HepG2 (cell line): ENCODE measurements around the gene PEX10. TPM values are rescaled to one million over a fixed set of nuclear protein-coding genes. Genes with fewer than 3 reads are reported as not detected.

ENCODE experiments used
- FOXM1 ChIP-seq: sonication (generic); formaldehyde crosslinking; IDR thresholded peaks from 2 replicates; pipeline ENCODE4 v1.5.0; 2020; ENCODE audit warnings: missing genetic modification reagents
- NFYB ChIP-seq: sonication (generic); formaldehyde crosslinking; IDR thresholded peaks from 2 replicates; pipeline ENCODE4 v1.4.0; 2020; ENCODE audit warnings: missing genetic modification reagents
- PPARG ChIP-seq: conservative IDR thresholded peaks from 2 replicates; pipeline ENCODE4 v1.6.1; 2016; ENCODE audit warnings: missing biosample characterization, missing genetic modification reagents
- REPIN1 ChIP-seq: sonication (generic); formaldehyde crosslinking; IDR thresholded peaks from 2 replicates; pipeline ENCODE4 v1.8.0; 2022; ENCODE audit warnings: missing genetic modification reagents, low read depth, mild to moderate bottlenecking, borderline replicate concordance
- SNAI1 ChIP-seq: sonication (generic); formaldehyde crosslinking; IDR thresholded peaks from 2 replicates; pipeline ENCODE4 v1.5.0; 2020; ENCODE audit warnings: mild to moderate bottlenecking, missing genetic modification reagents, borderline replicate concordance
- SOX13 ChIP-seq, 3 experiments: fragments of 450-650 bp in 1 of 3; sonication (generic) in 1 of 3; formaldehyde crosslinking in 1 of 3; IDR thresholded peaks in 2 of 3; conservative IDR thresholded peaks in 1 of 3; 2 replicates each; pipeline versions ENCODE4 v1.5.0 to v1.6.1; 2016 to 2020; ENCODE audit warnings: antibody characterized with exemption in 1 of 3, mild to moderate bottlenecking in 1 of 3, missing compliant biosample characterization in 1 of 3, missing genetic modification reagents in 1 of 3, moderate library complexity in 1 of 3
- THAP8 ChIP-seq: sonication (generic); formaldehyde crosslinking; IDR thresholded peaks from 2 replicates; pipeline ENCODE4 v1.5.1; 2020; ENCODE audit warnings: missing genetic modification reagents, mild to moderate bottlenecking, borderline replicate concordance
- ZFX ChIP-seq: sonication (generic); formaldehyde crosslinking; IDR thresholded peaks from 2 replicates; pipeline ENCODE4 v1.4.0; 2020; ENCODE audit warnings: mild to moderate bottlenecking, low read depth, missing genetic modification reagents, moderate library complexity
- ZNF441 ChIP-seq: sonication (generic); formaldehyde crosslinking; IDR thresholded peaks from 2 replicates; pipeline ENCODE4 v1.7.0; 2021; ENCODE audit warnings: missing genetic modification reagents, borderline replicate concordance
- ZNF510 ChIP-seq: sonication (generic); formaldehyde crosslinking; IDR thresholded peaks from 2 replicates; pipeline ENCODE4 v1.4.0; 2020; ENCODE audit warnings: low read depth, mild to moderate bottlenecking, missing genetic modification reagents
- ZNF574 ChIP-seq: sonication (generic); formaldehyde crosslinking; IDR thresholded peaks from 2 replicates; pipeline ENCODE4 v1.4.0; 2020; ENCODE audit warnings: missing genetic modification reagents
- ZSCAN12 ChIP-seq: sonication (generic); formaldehyde crosslinking; IDR thresholded peaks from 2 replicates; pipeline ENCODE4 v1.9.0; 2021; ENCODE audit warnings: mild to moderate bottlenecking, missing genetic modification reagents
- polyA plus RNA-seq, 8 experiments: library from polyadenylated mRNA; depleted of rRNA in 3 of 8; stranded (reverse) in 7 of 8; unstranded in 1 of 8; fragments of >200 nt; fragmentation: Illumina TruSeq in 4 of 8; extraction: Trizol in 4 of 8; gene quantifications; 2 replicates each; pipeline versions ENCODE4 v1.2.1 to v1.2.3, GENCODE V29; 2011 to 2016; ENCODE audit warnings: low read depth in 4 of 8, missing spikeins in 1 of 8, mixed read lengths in 1 of 8; ENCODE audit not compliant: insufficient read depth in 1 of 8
- total RNA-seq, 5 experiments: library from RNA; depleted of rRNA; stranded (reverse); fragments of >200 nt; fragmentation: Illumina TruSeq; extraction: Trizol; gene quantifications; 2 replicates each; pipeline ENCODE4 v1.2.3, GENCODE V29; 2016; ENCODE audit warnings: low read depth in 1 of 5
- TF ChIP-seq, protein P1 (sequence below): sonication (generic); formaldehyde crosslinking; IDR thresholded peaks from 2 replicates; pipeline ENCODE4 v1.5.1; 2020; ENCODE audit warnings: mild to moderate bottlenecking, missing genetic modification reagents, borderline replicate concordance
- TF ChIP-seq, protein P2 (sequence below): sonication (generic); formaldehyde crosslinking; conservative IDR thresholded peaks from 2 replicates; pipeline ENCODE4 v1.5.0; 2020; ENCODE audit warnings: missing genetic modification reagents

PEX10 gene
- total and polyA plus RNA-seq, 2 of the 13 experiments (the other 11 are each of a cell fraction or from before 2014, with no cell fraction given), result 16.1 to 39.6 TPM

GRCh38 chr1:2391041-2391930, 21.1 kb downstream of the PEX10 start, which contains the start of the genes MORN1 and RER1 (continued):
- peak; percentile 88 for TF ChIP-seq NFYB (CRISPR knock-in tag)
- no peak for TF ChIP-seq ZNF510 (CRISPR knock-in tag)
- no peak for TF ChIP-seq SOX13 (IDR thresholded peaks at IDR 0.05)
- TF ChIP-seq SOX13 (CRISPR knock-in tag; conservative IDR thresholded peaks at IDR 0.05 in 1 of 2, IDR thresholded peaks at IDR 0.05 in 1 of 2), result peak in 1 of 2 experiments; percentile 6; a peak in 1 of 4 replicates
- TF ChIP-seq PPARG, result no peak
- TF ChIP-seq, protein P1, sequence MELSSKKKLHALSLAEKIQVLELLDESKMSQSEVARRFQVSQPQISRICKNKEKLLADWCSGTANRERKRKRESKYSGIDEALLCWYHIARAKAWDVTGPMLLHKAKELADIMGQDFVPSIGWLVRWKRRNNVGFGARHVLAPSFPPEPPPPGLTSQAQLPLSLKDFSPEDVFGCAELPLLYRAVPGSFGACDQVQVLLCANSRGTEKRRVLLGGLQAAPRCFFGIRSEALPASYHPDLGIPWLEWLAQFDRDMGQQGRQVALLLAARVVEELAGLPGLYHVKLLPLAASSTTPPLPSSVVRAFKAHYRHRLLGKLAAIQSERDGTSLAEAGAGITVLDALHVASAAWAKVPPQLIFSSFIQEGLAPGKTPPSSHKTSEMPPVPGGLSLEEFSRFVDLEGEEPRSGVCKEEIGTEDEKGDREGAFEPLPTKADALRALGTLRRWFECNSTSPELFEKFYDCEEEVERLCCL (CRISPR knock-in tag), result no peak
- TF ChIP-seq SNAI1 (CRISPR knock-in tag), result no peak
- TF ChIP-seq ZNF441 (CRISPR knock-in tag), result no peak
- TF ChIP-seq, protein P2, sequence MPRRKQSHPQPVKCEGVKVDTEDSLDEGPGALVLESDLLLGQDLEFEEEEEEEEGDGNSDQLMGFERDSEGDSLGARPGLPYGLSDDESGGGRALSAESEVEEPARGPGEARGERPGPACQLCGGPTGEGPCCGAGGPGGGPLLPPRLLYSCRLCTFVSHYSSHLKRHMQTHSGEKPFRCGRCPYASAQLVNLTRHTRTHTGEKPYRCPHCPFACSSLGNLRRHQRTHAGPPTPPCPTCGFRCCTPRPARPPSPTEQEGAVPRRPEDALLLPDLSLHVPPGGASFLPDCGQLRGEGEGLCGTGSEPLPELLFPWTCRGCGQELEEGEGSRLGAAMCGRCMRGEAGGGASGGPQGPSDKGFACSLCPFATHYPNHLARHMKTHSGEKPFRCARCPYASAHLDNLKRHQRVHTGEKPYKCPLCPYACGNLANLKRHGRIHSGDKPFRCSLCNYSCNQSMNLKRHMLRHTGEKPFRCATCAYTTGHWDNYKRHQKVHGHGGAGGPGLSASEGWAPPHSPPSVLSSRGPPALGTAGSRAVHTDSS (CRISPR knock-in tag), result no peak
- TF ChIP-seq THAP8, result no peak
- TF ChIP-seq ZFX (CRISPR knock-in tag), result peak; percentile 94
- TF ChIP-seq FOXM1 (CRISPR knock-in tag), result no peak
- TF ChIP-seq REPIN1 (CRISPR knock-in tag), result peak; percentile 62; the same call in 1 of the 2 replicates
- TF ChIP-seq ZSCAN12 (CRISPR knock-in tag), result 0 out of 2 replicates have a peak, but pooled peaks have one; percentile 37
- peak; percentile 91 for TF ChIP-seq ZNF574 (CRISPR knock-in tag)
